ENCODE measurements around the gene MEF2C.

GRCh38 chr5:88877826-88878225, 5.2 kb downstream of the MEF2C start:
- TF ChIP-seq CTCF (optimal IDR thresholded peaks at IDR 0.05 in 1 of 3, IDR thresholded peaks at IDR 0.05 in 1 of 3, conservative IDR thresholded peaks at IDR 0.05 in 1 of 3; ENCODE audit: extremely low read depth in 1 of 3, insufficient read depth in 2 of 3, low read length in 3 of 3) (no peak), EZH2 (IDR thresholded peaks at IDR 0.05; ENCODE audit: low read length) (no peak)

Measured in keratinocyte (primary cell).